C1 segment of cervical spinal cord (tissue), 14 donors: ENCODE measurements around the gene PICK1.

Experiments
- DNase-seq, 14 donors: peaks; one replicate each; lab custom pipeline; 2025; lab: John Stamatoyannopoulos, UW

The PICK1 gene

GRCh38 chr22:38086001-38086845 lies 29.0 kb downstream of the PICK1 start:
- DNase-seq, result no peak

- DNase-seq, result no peak
Observed at GRCh38 chr22:38086942-38087341, 29.7 kb downstream of the PICK1 start.

- DNase-seq, result no peak
Observed at GRCh38 chr22:38087855-38088254, 30.7 kb downstream of the PICK1 start.

GRCh38 chr22:38088629-38089473 lies 31.6 kb downstream of the PICK1 start:
- DNase-seq, result no peak

GRCh38 chr22:38089474-38089851 lies 32.3 kb downstream of the PICK1 start:
- DNase-seq, result no peak

GRCh38 chr22:38097058-38097457 lies 39.9 kb downstream of the PICK1 start:
- no peak for DNase-seq

GRCh38 chr22:38097557-38098409 lies 40.6 kb downstream of the PICK1 start:
- DNase-seq, result no peak

- no peak for DNase-seq
Observed at GRCh38 chr22:38098410-38099249, 41.4 kb downstream of the PICK1 start.

GRCh38 chr22:38103641-38104040 lies 46.4 kb downstream of the PICK1 start:
- DNase-seq, result no peak

- DNase-seq, result no peak
Observed at GRCh38 chr22:38104084-38104483, 46.9 kb downstream of the PICK1 start.

GRCh38 chr22:38106814-38107578 lies 49.8 kb downstream of the PICK1 start:
- no peak for DNase-seq

GRCh38 chr22:38107692-38108515 lies 50.7 kb downstream of the PICK1 start:
- peak in 1 of 14 donors; percentile 43 for DNase-seq

GRCh38 chr22:38108561-38109319 lies 51.5 kb downstream of the PICK1 start:
- DNase-seq, result no peak

GRCh38 chr22:38109371-38110001 lies 52.3 kb downstream of the PICK1 start:
- no peak for DNase-seq

GRCh38 chr22:38110008-38110862 lies 53.0 kb downstream of the PICK1 start, which contains the start of gene BAIAP2L2:
TSS of gene BAIAP2L2 (minus strand) at chr22:38110684. CDS start at chr22:38110525, 159 bp downstream.
- no peak for DNase-seq
